GM12873 (cell line): ENCODE measurements around the gene NFIA.

Experiments used
- CTCF ChIP-seq: IDR thresholded peaks from 2 replicates; pipeline ENCODE4 v1.5.1; 2012; ENCODE audit warnings: low read depth, mild to moderate bottlenecking, moderate library complexity, low read length, control low read depth; ENCODE audit not compliant: insufficient read depth; ENCODE audit errors: missing control alignments

The NFIA gene

GRCh38 chr1:61496501-61496900 lies 414.1 kb downstream of the NFIA start:
- no peak for TF ChIP-seq CTCF

GRCh38 chr1:61497013-61497412 lies 414.7 kb downstream of the NFIA start:
- no peak for TF ChIP-seq CTCF

GRCh38 chr1:61498342-61498741 lies 416.0 kb downstream of the NFIA start:
- no peak for TF ChIP-seq CTCF

- TF ChIP-seq CTCF: no peak
Measured at GRCh38 chr1:61501971-61502916, 419.9 kb downstream of the NFIA start.

GRCh38 chr1:61504305-61504704 lies 421.9 kb downstream of the NFIA start:
- no peak for TF ChIP-seq CTCF

GRCh38 chr1:61504852-61505390 lies 422.6 kb downstream of the NFIA start:
- no peak for TF ChIP-seq CTCF

- TF ChIP-seq CTCF: no peak
Measured at GRCh38 chr1:61506236-61506635, 423.9 kb downstream of the NFIA start.
